ENCODE data around the gene CDC42EP4.

Gene CDC42EP4

DNA sequence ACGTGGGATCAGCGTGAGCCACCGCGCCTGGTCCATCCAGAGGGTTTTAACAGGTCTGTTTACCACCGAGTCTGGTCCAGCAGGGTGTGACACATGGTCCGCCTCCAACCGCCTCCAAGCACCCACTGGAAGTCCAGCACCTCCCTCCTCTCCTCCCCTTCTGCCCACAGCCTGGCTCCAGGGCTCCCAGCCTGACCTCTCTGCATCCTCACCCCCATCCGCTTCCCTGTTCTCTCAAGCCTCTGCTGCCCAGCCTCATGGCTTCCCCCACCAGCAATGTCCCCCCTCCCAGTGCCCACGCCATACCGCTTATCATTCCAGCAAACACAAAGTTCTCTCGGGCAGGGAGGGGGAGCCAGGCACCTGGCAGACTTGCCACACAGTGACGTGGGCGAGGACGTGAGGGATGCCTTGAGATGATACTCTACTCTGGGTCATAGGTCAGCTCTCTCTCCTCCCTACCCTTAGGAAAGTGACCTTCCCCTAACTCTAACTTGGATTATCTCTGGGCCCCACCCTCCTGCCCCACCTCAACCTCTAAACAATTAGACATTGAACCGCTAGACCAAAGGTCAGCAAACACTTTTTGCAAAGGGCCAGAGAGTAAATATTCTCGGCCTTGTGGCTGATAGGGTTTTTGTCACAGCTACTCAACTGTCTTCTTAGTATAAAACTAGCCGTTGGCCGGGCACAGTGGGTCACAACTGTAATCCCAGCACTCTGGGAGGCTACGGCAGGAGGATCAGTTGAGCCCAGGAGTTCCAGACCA is 23.1 kb downstream of the CDC42EP4 start (continued):
- TF ChIP-seq, protein P1, sequence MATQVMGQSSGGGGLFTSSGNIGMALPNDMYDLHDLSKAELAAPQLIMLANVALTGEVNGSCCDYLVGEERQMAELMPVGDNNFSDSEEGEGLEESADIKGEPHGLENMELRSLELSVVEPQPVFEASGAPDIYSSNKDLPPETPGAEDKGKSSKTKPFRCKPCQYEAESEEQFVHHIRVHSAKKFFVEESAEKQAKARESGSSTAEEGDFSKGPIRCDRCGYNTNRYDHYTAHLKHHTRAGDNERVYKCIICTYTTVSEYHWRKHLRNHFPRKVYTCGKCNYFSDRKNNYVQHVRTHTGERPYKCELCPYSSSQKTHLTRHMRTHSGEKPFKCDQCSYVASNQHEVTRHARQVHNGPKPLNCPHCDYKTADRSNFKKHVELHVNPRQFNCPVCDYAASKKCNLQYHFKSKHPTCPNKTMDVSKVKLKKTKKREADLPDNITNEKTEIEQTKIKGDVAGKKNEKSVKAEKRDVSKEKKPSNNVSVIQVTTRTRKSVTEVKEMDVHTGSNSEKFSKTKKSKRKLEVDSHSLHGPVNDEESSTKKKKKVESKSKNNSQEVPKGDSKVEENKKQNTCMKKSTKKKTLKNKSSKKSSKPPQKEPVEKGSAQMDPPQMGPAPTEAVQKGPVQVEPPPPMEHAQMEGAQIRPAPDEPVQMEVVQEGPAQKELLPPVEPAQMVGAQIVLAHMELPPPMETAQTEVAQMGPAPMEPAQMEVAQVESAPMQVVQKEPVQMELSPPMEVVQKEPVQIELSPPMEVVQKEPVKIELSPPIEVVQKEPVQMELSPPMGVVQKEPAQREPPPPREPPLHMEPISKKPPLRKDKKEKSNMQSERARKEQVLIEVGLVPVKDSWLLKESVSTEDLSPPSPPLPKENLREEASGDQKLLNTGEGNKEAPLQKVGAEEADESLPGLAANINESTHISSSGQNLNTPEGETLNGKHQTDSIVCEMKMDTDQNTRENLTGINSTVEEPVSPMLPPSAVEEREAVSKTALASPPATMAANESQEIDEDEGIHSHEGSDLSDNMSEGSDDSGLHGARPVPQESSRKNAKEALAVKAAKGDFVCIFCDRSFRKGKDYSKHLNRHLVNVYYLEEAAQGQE (tag by site-specific recombination; IDR thresholded peaks at IDR 0.05) = 0 out of 2 replicates have a peak, but pooled peaks have one; percentile 44
- 0 out of 2 replicates have a peak, but pooled peaks have one; percentile 18 for TF ChIP-seq SP7 (tag by site-specific recombination; IDR thresholded peaks at IDR 0.05)
- no peak for TF ChIP-seq ZNF707 (tag by site-specific recombination; IDR thresholded peaks at IDR 0.05)
- TF ChIP-seq KLF1 (tag by site-specific recombination; IDR thresholded peaks at IDR 0.05) = peak; percentile 21
- TF ChIP-seq EGR2 (tag by site-specific recombination; IDR thresholded peaks at IDR 0.05; ENCODE audit: low read depth) = peak; percentile 98
- TF ChIP-seq ZNF600 (tag by site-specific recombination; IDR thresholded peaks at IDR 0.05) = peak; percentile 90
- TF ChIP-seq ZFHX2 (tag by site-specific recombination; conservative IDR thresholded peaks at IDR 0.05) = peak; percentile 96
- TF ChIP-seq ZNF433 (tag by site-specific recombination; IDR thresholded peaks at IDR 0.05; ENCODE audit: low read depth) = no peak
- TF ChIP-seq ZNF121 (tag by site-specific recombination; IDR thresholded peaks at IDR 0.05) = 0 out of 2 replicates have a peak, but pooled peaks have one; percentile 49
- peak; percentile 41; the same call in 1 of the 2 replicates for TF ChIP-seq SP2 (tag by site-specific recombination; IDR thresholded peaks at IDR 0.05)
- TF ChIP-seq, protein P2, sequence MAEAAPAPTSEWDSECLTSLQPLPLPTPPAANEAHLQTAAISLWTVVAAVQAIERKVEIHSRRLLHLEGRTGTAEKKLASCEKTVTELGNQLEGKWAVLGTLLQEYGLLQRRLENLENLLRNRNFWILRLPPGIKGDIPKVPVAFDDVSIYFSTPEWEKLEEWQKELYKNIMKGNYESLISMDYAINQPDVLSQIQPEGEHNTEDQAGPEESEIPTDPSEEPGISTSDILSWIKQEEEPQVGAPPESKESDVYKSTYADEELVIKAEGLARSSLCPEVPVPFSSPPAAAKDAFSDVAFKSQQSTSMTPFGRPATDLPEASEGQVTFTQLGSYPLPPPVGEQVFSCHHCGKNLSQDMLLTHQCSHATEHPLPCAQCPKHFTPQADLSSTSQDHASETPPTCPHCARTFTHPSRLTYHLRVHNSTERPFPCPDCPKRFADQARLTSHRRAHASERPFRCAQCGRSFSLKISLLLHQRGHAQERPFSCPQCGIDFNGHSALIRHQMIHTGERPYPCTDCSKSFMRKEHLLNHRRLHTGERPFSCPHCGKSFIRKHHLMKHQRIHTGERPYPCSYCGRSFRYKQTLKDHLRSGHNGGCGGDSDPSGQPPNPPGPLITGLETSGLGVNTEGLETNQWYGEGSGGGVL (tag by site-specific recombination; IDR thresholded peaks at IDR 0.05) = peak; percentile 61; the same call in 1 of the 2 replicates
- peak; percentile 79 for TF ChIP-seq ZNF341 (tag by site-specific recombination; IDR thresholded peaks at IDR 0.05; ENCODE audit: low read depth)

DNA sequence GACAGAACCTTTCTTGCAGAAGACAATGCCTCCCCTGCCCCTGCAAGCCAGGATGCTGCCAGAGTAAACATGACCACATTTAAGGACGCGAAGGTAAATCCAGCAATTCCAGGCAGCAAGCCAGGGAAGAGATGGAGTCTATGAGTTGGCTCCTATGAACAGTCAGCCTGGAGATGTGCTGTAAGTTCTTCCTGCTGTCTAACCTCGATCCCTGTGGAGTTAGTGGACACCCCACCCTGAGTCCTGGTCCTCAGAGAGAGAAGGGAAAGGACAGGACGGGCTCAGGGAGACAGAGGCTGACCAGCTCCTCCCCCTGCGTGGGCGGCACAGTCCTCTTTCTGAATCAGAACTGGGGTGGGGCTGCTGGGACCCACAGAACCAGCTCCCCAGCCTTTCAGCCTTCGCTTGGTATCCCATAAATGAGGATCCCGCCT is 24.9 kb downstream of the CDC42EP4 start:
- POLR2A ChIA-PET = no interaction called here
- no peak overlapping the region for H3K27ac ChIP-seq (ENCODE audit: extremely low read depth, low read depth, low read length)
- H3K9me3 ChIP-seq (ENCODE audit: control insufficient read depth, insufficient read depth, low read depth, low read length) = no peaks in the 10 kb centered on the region
- TF ChIP-seq ZNF600 (tag by site-specific recombination; IDR thresholded peaks at IDR 0.05) (peak; percentile 67), ZBTB1 (tag by site-specific recombination; IDR thresholded peaks at IDR 0.05) (no peak), OSR2 (tag by site-specific recombination; IDR thresholded peaks at IDR 0.05) (peak; percentile 40; the same call in 1 of the 2 replicates), ZFHX2 (tag by site-specific recombination; conservative IDR thresholded peaks at IDR 0.05) (peak; percentile 41; the same call in 1 of the 2 replicates), ZBTB17 (tag by site-specific recombination; IDR thresholded peaks at IDR 0.05) (peak; percentile 55), ZNF707 (tag by site-specific recombination; IDR thresholded peaks at IDR 0.05) (no peak)
- CTCF ChIA-PET = no interaction called here
- peaks cover 10% of the 10 kb centered on the region for H3K4me1 ChIP-seq (ENCODE audit: control insufficient read depth, insufficient read depth, low read length)
- H3K4me3 ChIP-seq (ENCODE audit: low read depth, low read length) = no peak overlapping the region
- H3K36me3 ChIP-seq (ENCODE audit: control insufficient read depth in 2 of 2, insufficient read depth in 1 of 2, low read length in 2 of 2) = peaks cover 0 to 23% of the 10 kb centered on the region in 2 experiments; a peak in 1 of 3 replicates

Measured in HEK293 (cell line).